ENCODE results near the gene ABCG1.

Gene ABCG1

GRCh38 chr21:42298237-42298636 is 79.3 kb downstream of the ABCG1 start:
- ATAC-seq = no peak
- no peak for TF ChIP-seq POU6F1 (CRISPR knock-in tag; IDR thresholded peaks at IDR 0.05; ENCODE audit: borderline replicate concordance, low read depth)
- no peak for TF ChIP-seq TSHZ2 (CRISPR knock-in tag; IDR thresholded peaks at IDR 0.05)
- TF ChIP-seq TOX (CRISPR knock-in tag; IDR thresholded peaks at IDR 0.05; ENCODE audit: borderline replicate concordance) = no peak
- no peak for TF ChIP-seq ZNF8 (CRISPR knock-in tag; IDR thresholded peaks at IDR 0.05)
- no peak for TF ChIP-seq PPARA (CRISPR knock-in tag; IDR thresholded peaks at IDR 0.05; ENCODE audit: borderline replicate concordance)
- no peak for TF ChIP-seq ZC3H10 (CRISPR knock-in tag; IDR thresholded peaks at IDR 0.05)
- TF ChIP-seq TCF4 (CRISPR knock-in tag; IDR thresholded peaks at IDR 0.05; ENCODE audit: borderline replicate concordance) = no peak
- TF ChIP-seq ISL1 (CRISPR knock-in tag; IDR thresholded peaks at IDR 0.05) = no peak

- TF ChIP-seq GLIS3 (CRISPR knock-in tag; IDR thresholded peaks at IDR 0.05) = no peak
- TF ChIP-seq, protein P1, sequence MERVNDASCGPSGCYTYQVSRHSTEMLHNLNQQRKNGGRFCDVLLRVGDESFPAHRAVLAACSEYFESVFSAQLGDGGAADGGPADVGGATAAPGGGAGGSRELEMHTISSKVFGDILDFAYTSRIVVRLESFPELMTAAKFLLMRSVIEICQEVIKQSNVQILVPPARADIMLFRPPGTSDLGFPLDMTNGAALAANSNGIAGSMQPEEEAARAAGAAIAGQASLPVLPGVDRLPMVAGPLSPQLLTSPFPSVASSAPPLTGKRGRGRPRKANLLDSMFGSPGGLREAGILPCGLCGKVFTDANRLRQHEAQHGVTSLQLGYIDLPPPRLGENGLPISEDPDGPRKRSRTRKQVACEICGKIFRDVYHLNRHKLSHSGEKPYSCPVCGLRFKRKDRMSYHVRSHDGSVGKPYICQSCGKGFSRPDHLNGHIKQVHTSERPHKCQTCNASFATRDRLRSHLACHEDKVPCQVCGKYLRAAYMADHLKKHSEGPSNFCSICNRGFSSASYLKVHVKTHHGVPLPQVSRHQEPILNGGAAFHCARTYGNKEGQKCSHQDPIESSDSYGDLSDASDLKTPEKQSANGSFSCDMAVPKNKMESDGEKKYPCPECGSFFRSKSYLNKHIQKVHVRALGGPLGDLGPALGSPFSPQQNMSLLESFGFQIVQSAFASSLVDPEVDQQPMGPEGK (CRISPR knock-in tag; IDR thresholded peaks at IDR 0.05; ENCODE audit: borderline replicate concordance) = no peak
- no peak for TF ChIP-seq PPARA (CRISPR knock-in tag; IDR thresholded peaks at IDR 0.05; ENCODE audit: borderline replicate concordance)
- no peak for TF ChIP-seq ZNF70 (CRISPR knock-in tag; IDR thresholded peaks at IDR 0.05)
These were observed 79.7 kb downstream of the ABCG1 start for GRCh38 chr21:42298657-42299056.

GRCh38 chr21:42299324-42300044 is 80.5 kb downstream of the ABCG1 start:
- TF ChIP-seq RARB (CRISPR knock-in tag; IDR thresholded peaks at IDR 0.05) (no peak), ZNF70 (CRISPR knock-in tag; IDR thresholded peaks at IDR 0.05) (no peak), SNAI2 (CRISPR knock-in tag; IDR thresholded peaks at IDR 0.05) (no peak), TOX (CRISPR knock-in tag; IDR thresholded peaks at IDR 0.05; ENCODE audit: borderline replicate concordance) (no peak), ZFP3 (CRISPR knock-in tag; IDR thresholded peaks at IDR 0.05) (no peak), PPARA (CRISPR knock-in tag; IDR thresholded peaks at IDR 0.05; ENCODE audit: borderline replicate concordance) (no peak), ISL1 (CRISPR knock-in tag; IDR thresholded peaks at IDR 0.05) (no peak), POU6F1 (CRISPR knock-in tag; IDR thresholded peaks at IDR 0.05; ENCODE audit: borderline replicate concordance, low read depth) (no peak), CSRNP3 (CRISPR knock-in tag; IDR thresholded peaks at IDR 0.05) (no peak), CREB5 (CRISPR knock-in tag; IDR thresholded peaks at IDR 0.05; ENCODE audit: low read depth) (no peak), GLIS3 (CRISPR knock-in tag; IDR thresholded peaks at IDR 0.05) (no peak), ZC3H10 (CRISPR knock-in tag; IDR thresholded peaks at IDR 0.05) (no peak), CSDC2 (CRISPR knock-in tag; IDR thresholded peaks at IDR 0.05) (no peak)
- ATAC-seq = no peak

More at GRCh38 chr21:42298657-42299056, 79.7 kb downstream of the ABCG1 start:
- ATAC-seq = no peak

All from SK-N-SH treated with all-trans-retinoic acid at 6 μM for 48 hours (cell line).